ENCODE data around the gene KIAA0930.

The KIAA0930 gene

DNA sequence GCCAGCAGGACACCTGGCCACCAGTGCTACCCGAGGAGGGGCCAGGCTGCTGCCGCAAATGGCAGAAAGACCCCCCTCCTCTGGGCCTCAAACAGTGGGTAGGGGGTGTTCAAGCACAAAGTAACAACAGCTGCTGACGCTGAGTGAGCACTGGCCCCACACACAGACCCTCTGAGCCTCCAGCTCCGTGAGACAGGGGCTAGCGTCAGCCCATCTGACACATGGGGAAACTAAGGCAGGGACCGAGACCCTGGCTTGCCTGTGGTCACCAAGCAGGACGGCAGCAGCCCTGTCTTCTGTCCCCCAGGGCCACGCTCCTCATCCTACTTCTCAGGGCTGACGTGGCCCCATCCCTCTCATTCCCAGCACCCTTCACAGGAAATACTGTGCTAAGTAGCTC is 40.5 kb downstream of the KIAA0930 start:
- no peak overlapping the region for H3K27ac ChIP-seq (ENCODE audit: low read depth, low read length)
- H3K4me2 ChIP-seq (ENCODE audit: low read depth, low read length, poor library complexity, severe bottlenecking), result no peak overlapping the region
- H3K4me3 ChIP-seq (ENCODE audit: insufficient read depth, low read length, poor library complexity, severe bottlenecking), result no peak overlapping the region
- H3K36me3 ChIP-seq (ENCODE audit: low read length), result no peaks in the 10 kb centered on the region
- TF ChIP-seq, protein P1, sequence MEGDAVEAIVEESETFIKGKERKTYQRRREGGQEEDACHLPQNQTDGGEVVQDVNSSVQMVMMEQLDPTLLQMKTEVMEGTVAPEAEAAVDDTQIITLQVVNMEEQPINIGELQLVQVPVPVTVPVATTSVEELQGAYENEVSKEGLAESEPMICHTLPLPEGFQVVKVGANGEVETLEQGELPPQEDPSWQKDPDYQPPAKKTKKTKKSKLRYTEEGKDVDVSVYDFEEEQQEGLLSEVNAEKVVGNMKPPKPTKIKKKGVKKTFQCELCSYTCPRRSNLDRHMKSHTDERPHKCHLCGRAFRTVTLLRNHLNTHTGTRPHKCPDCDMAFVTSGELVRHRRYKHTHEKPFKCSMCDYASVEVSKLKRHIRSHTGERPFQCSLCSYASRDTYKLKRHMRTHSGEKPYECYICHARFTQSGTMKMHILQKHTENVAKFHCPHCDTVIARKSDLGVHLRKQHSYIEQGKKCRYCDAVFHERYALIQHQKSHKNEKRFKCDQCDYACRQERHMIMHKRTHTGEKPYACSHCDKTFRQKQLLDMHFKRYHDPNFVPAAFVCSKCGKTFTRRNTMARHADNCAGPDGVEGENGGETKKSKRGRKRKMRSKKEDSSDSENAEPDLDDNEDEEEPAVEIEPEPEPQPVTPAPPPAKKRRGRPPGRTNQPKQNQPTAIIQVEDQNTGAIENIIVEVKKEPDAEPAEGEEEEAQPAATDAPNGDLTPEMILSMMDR (IDR thresholded peaks at IDR 0.05; ENCODE audit: insufficient read depth, low read length, poor library complexity, severe bottlenecking), result no peak
- no peak for TF ChIP-seq EZH2phosphoT487 (conservative IDR thresholded peaks at IDR 0.05; ENCODE audit: low read length)
- no peaks in the 10 kb centered on the region for H3K79me2 ChIP-seq (ENCODE audit: insufficient read depth, low read length)
- no peak overlapping the region for H2AFZ ChIP-seq (ENCODE audit: low read depth, low read length, severe bottlenecking)
- no peaks in the 10 kb centered on the region for H4K20me1 ChIP-seq (ENCODE audit: low read depth, low read length)
- no peaks in the 10 kb centered on the region for H3K27me3 ChIP-seq (ENCODE audit: low read length)
- no peaks in the 10 kb centered on the region for H3K9me3 ChIP-seq (ENCODE audit: insufficient read depth, low read length)
- no peaks in the 10 kb centered on the region for H3K9me2 ChIP-seq (replicated peaks; ENCODE audit: insufficient read depth, low read length)
- no peak overlapping the region for H3K9ac ChIP-seq (ENCODE audit: low read length)
- no peaks in the 10 kb centered on the region for H3F3A ChIP-seq (ENCODE audit: insufficient read depth)

DNA sequence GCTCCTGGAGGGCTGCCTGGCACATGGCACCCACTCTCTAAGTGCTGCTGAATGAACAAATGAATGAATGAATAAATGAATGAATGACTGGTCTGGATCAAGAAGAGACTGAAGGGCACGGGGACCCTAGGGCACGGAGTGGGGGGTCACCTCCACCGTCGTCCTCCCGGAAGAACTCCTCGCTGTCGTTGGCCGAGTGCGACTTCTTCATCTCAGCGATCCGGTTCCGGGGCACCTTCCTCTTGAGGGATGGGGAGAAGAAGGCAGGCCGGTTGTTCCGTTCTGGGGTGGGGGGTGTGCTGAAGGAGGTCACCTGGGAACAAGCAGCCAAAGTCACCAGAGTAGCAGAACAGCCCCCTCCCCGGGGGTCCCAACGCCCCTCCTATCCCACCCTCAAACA is 41.0 kb downstream of the KIAA0930 start:
- Histone ChIP-seq H3K9me2 (replicated peaks; ENCODE audit: insufficient read depth, low read length) (no peaks in the 10 kb centered on the region), H4K20me1 (ENCODE audit: low read depth, low read length) (no peaks in the 10 kb centered on the region), H3K9me3 (ENCODE audit: insufficient read depth, low read length) (no peaks in the 10 kb centered on the region), H2AFZ (ENCODE audit: low read depth, low read length, severe bottlenecking) (no peak overlapping the region), H3K4me2 (ENCODE audit: low read depth, low read length, poor library complexity, severe bottlenecking) (no peak overlapping the region), H3K27me3 (ENCODE audit: low read length) (no peaks in the 10 kb centered on the region), H3K36me3 (ENCODE audit: low read length) (no peaks in the 10 kb centered on the region), H3K4me3 (ENCODE audit: insufficient read depth, low read length, poor library complexity, severe bottlenecking) (no peak overlapping the region), H3K79me2 (ENCODE audit: insufficient read depth, low read length) (no peaks in the 10 kb centered on the region), H3K27ac (ENCODE audit: low read depth, low read length) (no peak overlapping the region), H3F3A (ENCODE audit: insufficient read depth) (no peaks in the 10 kb centered on the region), H3K9ac (ENCODE audit: low read length) (no peak overlapping the region)
- TF ChIP-seq, protein P1 (IDR thresholded peaks at IDR 0.05; ENCODE audit: insufficient read depth, low read length, poor library complexity, severe bottlenecking), result no peak
- no peak for TF ChIP-seq EZH2phosphoT487 (conservative IDR thresholded peaks at IDR 0.05; ENCODE audit: low read length)

DNA sequence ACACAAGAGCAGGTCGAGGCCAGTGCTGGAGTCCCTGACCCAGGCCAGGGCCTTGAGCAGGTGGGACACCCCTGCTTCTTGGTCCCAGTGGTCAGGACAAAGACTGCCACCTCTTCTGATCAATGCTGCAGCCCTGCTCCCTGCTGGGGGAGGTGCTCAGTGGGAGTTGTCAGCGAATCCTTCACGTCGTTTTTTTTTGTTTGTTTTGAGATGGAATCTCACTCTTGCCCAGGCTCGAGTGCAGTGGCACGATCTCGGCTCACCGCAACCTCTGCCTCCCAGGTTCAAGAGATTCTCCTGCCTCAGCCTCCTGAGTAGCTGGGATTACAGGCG is 42.3 kb downstream of the KIAA0930 start:
- Histone ChIP-seq H3K27ac (ENCODE audit: low read depth, low read length) (no peak overlapping the region), H3K9ac (ENCODE audit: low read length) (no peak overlapping the region), H3K79me2 (ENCODE audit: insufficient read depth, low read length) (no peaks in the 10 kb centered on the region), H2AFZ (ENCODE audit: low read depth, low read length, severe bottlenecking) (no peak overlapping the region), H3K4me3 (ENCODE audit: insufficient read depth, low read length, poor library complexity, severe bottlenecking) (no peak overlapping the region), H3K4me2 (ENCODE audit: low read depth, low read length, poor library complexity, severe bottlenecking) (no peak overlapping the region), H4K20me1 (ENCODE audit: low read depth, low read length) (no peaks in the 10 kb centered on the region), H3F3A (ENCODE audit: insufficient read depth) (no peaks in the 10 kb centered on the region), H3K27me3 (ENCODE audit: low read length) (no peaks in the 10 kb centered on the region), H3K36me3 (ENCODE audit: low read length) (no peaks in the 10 kb centered on the region), H3K9me3 (ENCODE audit: insufficient read depth, low read length) (no peaks in the 10 kb centered on the region), H3K9me2 (replicated peaks; ENCODE audit: insufficient read depth, low read length) (no peaks in the 10 kb centered on the region)
- TF ChIP-seq EZH2phosphoT487 (conservative IDR thresholded peaks at IDR 0.05; ENCODE audit: low read length), result no peak
- TF ChIP-seq, protein P1 (IDR thresholded peaks at IDR 0.05; ENCODE audit: insufficient read depth, low read length, poor library complexity, severe bottlenecking), result no peak
